ENCODE measurements around the gene BAHD1. TPM values are rescaled to one million over a fixed set of nuclear protein-coding genes. Genes with fewer than 3 reads are reported as not detected.
A peak's percentile ranks its signal among the peaks of the same experiment; 100 is the strongest.

Gene BAHD1
- polyA plus RNA-seq, 3 donors: 0.67 to 8.9 (median 0.79) TPM

DNA sequence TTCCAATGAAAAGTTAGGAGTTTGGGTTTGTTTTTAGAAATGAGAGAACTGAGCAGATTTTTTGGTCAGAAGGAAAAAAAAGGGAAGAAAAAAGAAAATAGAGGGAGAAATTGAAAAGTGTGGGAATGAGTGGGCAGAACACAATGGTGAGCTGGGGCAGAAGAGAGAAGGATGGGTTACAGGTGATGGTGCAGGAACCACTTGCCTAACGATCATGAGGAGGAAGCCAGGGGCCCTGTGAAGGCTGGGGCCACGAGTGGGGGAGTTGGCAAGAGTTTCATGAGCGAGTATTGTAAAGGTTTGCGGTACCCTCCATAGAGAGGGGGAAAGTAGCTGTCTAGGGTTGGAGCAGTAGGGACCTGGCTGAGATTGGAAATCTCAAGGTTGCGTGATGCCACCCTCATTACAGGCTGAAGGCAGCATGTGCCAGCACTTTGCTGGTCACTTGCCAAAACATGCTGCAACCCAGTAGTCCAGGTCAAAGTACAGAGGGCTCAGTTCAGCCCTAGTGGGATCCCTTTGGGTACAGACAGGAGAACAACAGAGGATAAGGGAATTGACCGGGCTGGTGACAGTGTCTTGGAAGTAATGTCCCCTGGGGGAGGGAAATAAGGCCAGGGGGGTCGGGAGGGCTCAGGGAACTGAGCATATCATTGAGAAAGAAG lies 28.5 kb upstream of the BAHD1 start:
- H3K36me3 ChIP-seq (replicated peaks in 1 of 2; ENCODE audit: control insufficient read depth in 1 of 2, insufficient read depth in 2 of 2, low read length in 2 of 2): peaks cover 75 to 90% of the 10 kb centered on the region in 2 donors
- no peak overlapping the region for H3K27ac ChIP-seq (ENCODE audit: low read depth in 1 of 2, low read length in 2 of 2)
- H3K9ac ChIP-seq (ENCODE audit: insufficient read depth, low read length, poor library complexity, severe bottlenecking): no peak overlapping the region
- Mint-ChIP-seq H3K27me3 (ENCODE audit: low read depth in 3 of 3) (peaks cover 0 to 2% (median 0%) of the 10 kb centered on the region in 3 donors), H3K36me3 (peaks cover 75 to 94% of the 10 kb centered on the region in 2 donors), H3K4me3 (no peak overlapping the region), H3K9me3 (peaks cover 0 to 3% (median 0%) of the 10 kb centered on the region in 7 donors), H3K27ac (peak overlapping the region in 1 of 7 donors; percentile 11), H3K4me1 (peaks cover 13% of the 10 kb centered on the region)
- peaks cover 7 to 8% of the 10 kb centered on the region in 2 donors for H3K4me1 ChIP-seq (ENCODE audit: control insufficient read depth in 1 of 2, insufficient read depth in 2 of 2, low read length in 2 of 2)
- peaks cover 13% of the 10 kb centered on the region for H3K79me2 ChIP-seq (ENCODE audit: insufficient read depth, low read length)
- H3K4me2 ChIP-seq (replicated peaks; ENCODE audit: extremely low read depth, low read length, poor library complexity, severe bottlenecking): no peak overlapping the region
- no peaks in the 10 kb centered on the region for H3K27me3 ChIP-seq (ENCODE audit: control insufficient read depth in 2 of 2, insufficient read depth in 2 of 2, low read length in 2 of 2)
- no peak for TF ChIP-seq CTCF (IDR thresholded peaks at IDR 0.05)
- no peak overlapping the region for H2AFZ ChIP-seq (ENCODE audit: insufficient read depth, low read depth, low read length, poor library complexity, severe bottlenecking)
- 84% methylated on average over 7 of the region's 7 CpGs for WGBS (ENCODE audit: insufficient coverage)
- no peak for DNase-seq
- no peak overlapping the region for H3K4me3 ChIP-seq (replicated peaks in 1 of 3; ENCODE audit: low read depth in 2 of 3, low read length in 3 of 3)
- no peaks in the 10 kb centered on the region for H3K9me3 ChIP-seq (replicated peaks in 1 of 2; ENCODE audit: control insufficient read depth in 1 of 2, insufficient read depth in 1 of 2, low read length in 2 of 2)
- intact Hi-C loops (cut with micrococcal nuclease): no loop called here
- H4K20me1 ChIP-seq (ENCODE audit: insufficient read depth, low read length): no peaks in the 10 kb centered on the region

DNA sequence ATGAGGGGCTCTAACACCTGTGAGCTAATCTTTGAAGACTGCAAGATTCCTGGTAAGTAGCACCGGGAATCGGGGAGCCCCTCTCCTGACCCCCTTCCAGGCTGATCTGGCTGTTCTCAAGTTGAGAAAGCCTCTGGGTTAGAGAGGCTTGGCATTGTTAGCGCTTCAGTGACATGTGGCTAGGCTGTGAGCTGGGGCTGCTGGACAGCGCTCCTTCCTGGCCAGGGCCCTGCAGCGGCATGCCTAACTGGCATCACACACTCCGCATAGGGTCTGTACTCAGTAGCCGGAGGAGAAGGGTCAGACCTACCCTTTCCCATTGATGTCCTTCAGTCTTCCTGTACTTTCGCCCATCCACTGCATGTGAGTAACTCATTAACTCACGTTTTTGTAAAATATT lies 27.7 kb upstream of the BAHD1 start:
- WGBS (ENCODE audit: insufficient coverage): 100% methylated on average over 5 of the region's 9 CpGs
- intact Hi-C loops (cut with micrococcal nuclease): no loop called here
- TF ChIP-seq CTCF (IDR thresholded peaks at IDR 0.05): no peak
- no peak overlapping the region for H3K4me2 ChIP-seq (replicated peaks; ENCODE audit: extremely low read depth, low read length, poor library complexity, severe bottlenecking)
- no peaks in the 10 kb centered on the region for H3K27me3 ChIP-seq (ENCODE audit: control insufficient read depth in 2 of 2, insufficient read depth in 2 of 2, low read length in 2 of 2)
- Mint-ChIP-seq H3K9me3 (peaks cover 0 to 3% (median 0%) of the 10 kb centered on the region in 7 donors), H3K36me3 (peaks cover 78 to 94% of the 10 kb centered on the region in 2 donors), H3K4me3 (no peak overlapping the region), H3K4me1 (peaks cover 5% of the 10 kb centered on the region), H3K27me3 (ENCODE audit: low read depth in 3 of 3) (peaks cover 0 to 2% (median 0%) of the 10 kb centered on the region in 3 donors), H3K27ac (no peak overlapping the region)
- H3K4me1 ChIP-seq (ENCODE audit: control insufficient read depth in 1 of 2, insufficient read depth in 2 of 2, low read length in 2 of 2): no peaks in the 10 kb centered on the region
- no peaks in the 10 kb centered on the region for H3K9me3 ChIP-seq (replicated peaks in 1 of 2; ENCODE audit: control insufficient read depth in 1 of 2, insufficient read depth in 1 of 2, low read length in 2 of 2)
- H3K36me3 ChIP-seq (replicated peaks in 1 of 2; ENCODE audit: control insufficient read depth in 1 of 2, insufficient read depth in 2 of 2, low read length in 2 of 2): peaks cover 82 to 96% of the 10 kb centered on the region in 2 donors
- peaks cover 5% of the 10 kb centered on the region for H3K79me2 ChIP-seq (ENCODE audit: insufficient read depth, low read length)
- no peak overlapping the region for H3K9ac ChIP-seq (ENCODE audit: insufficient read depth, low read length, poor library complexity, severe bottlenecking)
- H3K4me3 ChIP-seq (replicated peaks in 1 of 3; ENCODE audit: low read depth in 2 of 3, low read length in 3 of 3): no peak overlapping the region
- no peak overlapping the region for H2AFZ ChIP-seq (ENCODE audit: insufficient read depth, low read depth, low read length, poor library complexity, severe bottlenecking)
- no peak for DNase-seq
- no peaks in the 10 kb centered on the region for H4K20me1 ChIP-seq (ENCODE audit: insufficient read depth, low read length)
- no peak overlapping the region for H3K27ac ChIP-seq (ENCODE audit: low read depth in 1 of 2, low read length in 2 of 2)

All from CD14-positive monocyte (primary cell).